ENCODE data around the gene PROB1.
A peak's percentile ranks its signal among the peaks of the same experiment; 100 is the strongest.

PROB1 gene

GRCh38 chr5:139394654-139395566, at the start of gene PROB1:
Gene PROB1 (minus strand): TSS chr5:139395104. CDS start chr5:139395081, 23 bp downstream.
- DNase-seq: no peak

GRCh38 chr5:139443831-139444453, 49.0 kb upstream of the PROB1 start:
- DNase-seq: peak; percentile 51

GRCh38 chr5:139440416-139440815, 45.5 kb upstream of the PROB1 start:
- peak; percentile 46 for DNase-seq

GRCh38 chr5:139439013-139439903, 44.4 kb upstream of the PROB1 start, which contains the start of gene DNAJC18:
Gene DNAJC18 (minus strand): TSS chr5:139439525. CDS start chr5:139439445, 80 bp downstream.
- DNase-seq: peak; percentile 94

GRCh38 chr5:139438707-139439012, 43.8 kb upstream of the PROB1 start:
- no peak for DNase-seq

GRCh38 chr5:139435676-139436075, 40.8 kb upstream of the PROB1 start:
- DNase-seq: peak; percentile 30

- no peak for DNase-seq
Measured at GRCh38 chr5:139431706-139432105, 36.8 kb upstream of the PROB1 start.

GRCh38 chr5:139430015-139430414, 35.1 kb upstream of the PROB1 start:
- no peak for DNase-seq

GRCh38 chr5:139426203-139426885, 31.4 kb upstream of the PROB1 start:
- no peak for DNase-seq

- DNase-seq: no peak
Measured at GRCh38 chr5:139425497-139425896, 30.6 kb upstream of the PROB1 start.

- no peak for DNase-seq
Measured at GRCh38 chr5:139422307-139422893, 27.5 kb upstream of the PROB1 start.

GRCh38 chr5:139419226-139420192, 24.6 kb upstream of the PROB1 start:
- DNase-seq: no peak

GRCh38 chr5:139418793-139419192, 23.9 kb upstream of the PROB1 start:
- no peak for DNase-seq

- no peak for DNase-seq
Measured at GRCh38 chr5:139417214-139417613, 22.3 kb upstream of the PROB1 start.

- DNase-seq: no peak
Measured at GRCh38 chr5:139416651-139417050, 21.7 kb upstream of the PROB1 start.

- DNase-seq: no peak
Measured at GRCh38 chr5:139415869-139416268, 21.0 kb upstream of the PROB1 start.

- peak; percentile 74 for DNase-seq
Measured at GRCh38 chr5:139415221-139415861, 20.4 kb upstream of the PROB1 start.

GRCh38 chr5:139414581-139415130, 19.8 kb upstream of the PROB1 start:
- no peak for DNase-seq

GRCh38 chr5:139413963-139414362, 19.1 kb upstream of the PROB1 start:
- no peak for DNase-seq

- DNase-seq: no peak
Measured at GRCh38 chr5:139413153-139413552, 18.2 kb upstream of the PROB1 start.
